Brain pericyte (primary cell): ENCODE results near the gene PGLYRP4.
"Not testable (repeated sequence)": the region's sequence is repeated elsewhere in the genome, so short reads cannot be mapped to it uniquely, and the experiment has no call there.

Experiments
- DNase-seq: peaks from one replicate; pipeline ENCODE4 v3.0.0-alpha.2; 2012; ENCODE audit warnings: low read depth, low spot score

PGLYRP4 gene

DNA sequence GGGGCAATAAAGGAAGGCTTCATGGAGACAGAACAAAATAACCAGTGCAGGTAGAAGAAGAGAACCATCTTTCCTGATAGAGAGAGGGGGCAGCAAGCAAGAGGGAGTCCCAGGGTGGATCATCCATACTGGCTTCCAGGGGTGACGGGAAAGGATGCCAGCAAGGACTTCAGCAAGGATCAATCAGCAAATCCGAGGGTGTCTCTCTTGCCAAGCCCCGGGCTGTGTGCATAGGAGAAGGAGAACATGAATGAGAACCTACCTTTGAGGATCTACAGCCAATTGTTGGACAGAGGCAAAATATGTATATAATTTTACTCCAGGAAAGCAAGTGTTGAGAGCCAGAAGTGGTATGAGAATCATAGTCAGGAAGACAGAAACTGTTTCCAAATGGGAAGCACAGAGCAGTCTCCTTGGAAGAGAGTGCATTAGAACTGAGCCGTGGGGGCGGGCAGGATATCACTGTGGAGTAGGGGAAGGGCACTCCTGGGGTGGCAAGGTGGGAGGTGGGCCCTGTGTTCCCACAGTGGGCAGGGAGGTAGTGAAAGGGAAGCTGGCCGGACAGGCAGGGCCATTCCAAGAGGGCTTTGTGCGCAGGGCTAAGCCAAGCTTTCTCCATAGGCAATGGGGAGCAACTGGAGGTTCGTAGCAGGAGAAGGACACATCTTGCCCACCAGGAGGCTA lies 7.9 kb upstream of the PGLYRP4 start:
- no peak for DNase-seq

DNA sequence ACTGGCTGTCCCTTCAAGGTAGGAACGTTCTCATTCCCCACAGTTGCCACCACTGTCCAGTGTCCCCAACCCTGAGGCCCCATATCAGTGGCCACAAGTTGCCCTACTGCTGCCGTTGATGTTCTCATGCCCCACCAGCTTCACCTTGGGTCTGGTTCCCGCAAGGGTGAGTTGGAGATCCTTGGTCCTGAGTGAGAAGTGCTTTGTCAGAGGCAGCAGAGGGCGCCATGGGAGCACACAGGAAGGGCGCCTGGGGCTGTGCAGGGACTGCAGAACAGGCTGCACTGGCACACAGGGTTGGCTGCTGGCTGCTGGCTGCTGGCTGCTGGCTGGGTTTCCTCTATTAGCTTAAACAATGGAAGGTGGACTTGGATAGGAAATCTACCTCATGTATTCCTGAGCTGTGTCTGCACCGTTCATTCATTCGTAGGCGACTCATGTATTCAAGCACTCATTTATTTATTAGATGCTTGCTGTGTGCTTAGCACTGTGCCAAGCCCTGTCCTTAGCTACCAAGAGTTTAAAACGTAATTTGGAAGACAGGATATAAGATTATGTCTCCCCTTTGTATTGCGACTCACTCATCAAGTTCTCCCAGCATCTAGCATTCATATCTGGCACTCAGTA lies 6.9 kb upstream of the PGLYRP4 start:
- no peak for DNase-seq

DNA sequence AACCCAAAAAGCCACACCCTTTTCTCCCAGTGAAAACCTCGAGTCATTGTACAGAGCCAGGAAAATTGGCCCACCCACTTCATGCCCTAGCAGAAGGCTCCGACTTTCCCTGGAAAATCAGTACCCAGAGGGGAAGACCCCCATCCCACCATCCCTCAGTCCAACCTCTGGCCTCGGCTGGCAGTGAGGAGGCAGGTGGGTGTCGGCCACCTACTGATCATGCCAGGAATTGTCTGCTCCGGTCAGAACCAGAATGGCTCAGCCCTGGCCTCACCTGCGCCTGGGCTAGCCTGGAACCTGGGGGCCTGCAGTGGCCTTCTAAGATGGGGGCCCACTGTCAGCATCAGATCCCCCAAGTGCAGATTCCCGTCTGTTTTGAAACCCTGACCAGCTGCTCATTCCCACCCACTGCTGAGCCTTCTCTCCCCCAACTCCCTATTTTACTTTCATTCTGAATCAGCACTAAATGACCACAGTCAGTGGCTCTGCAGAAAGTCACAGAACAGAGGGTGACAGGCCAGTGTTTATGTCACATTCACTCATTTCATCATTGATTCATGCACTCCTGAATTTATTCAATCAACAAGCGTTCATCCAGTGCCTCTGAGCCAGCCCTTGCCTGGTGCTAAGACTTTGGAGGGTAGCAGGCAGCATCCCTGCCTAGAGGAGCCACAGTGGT lies 6.0 kb upstream of the PGLYRP4 start:
- no peak for DNase-seq

DNA sequence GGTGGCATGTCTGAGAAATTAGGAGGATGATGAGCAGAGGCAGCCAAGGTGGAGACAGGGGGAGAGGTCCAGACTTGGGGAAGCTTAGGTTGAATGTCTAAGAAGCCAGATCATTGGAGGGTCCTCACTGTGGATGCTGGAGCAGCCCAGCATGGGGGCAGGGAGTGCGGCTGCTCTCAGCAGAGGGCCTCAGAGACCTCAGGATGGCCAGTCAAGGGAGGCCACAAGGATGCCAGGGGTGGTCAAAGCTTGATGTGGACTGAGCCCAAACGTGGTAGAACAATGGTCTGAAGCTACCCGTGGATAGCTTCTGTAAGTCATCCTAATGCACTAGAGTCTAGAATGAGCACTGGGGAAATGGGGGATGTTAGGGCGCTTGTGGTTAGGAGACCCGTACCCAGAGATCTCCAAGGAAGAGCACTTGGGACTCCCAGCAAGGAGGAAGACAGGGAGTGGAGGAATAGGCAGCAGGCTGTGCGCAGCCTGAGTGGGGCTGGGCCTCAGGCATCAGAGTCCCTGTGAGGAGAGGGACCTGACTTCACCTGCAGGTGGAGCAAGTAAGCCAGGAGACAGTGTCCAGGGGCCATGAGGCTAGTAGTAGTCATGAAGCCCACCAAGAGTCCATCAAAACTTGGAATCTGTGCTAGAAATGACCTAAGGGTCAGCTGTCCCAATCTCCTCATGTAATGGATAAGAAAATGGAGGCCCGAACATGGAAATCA lies 4.7 kb upstream of the PGLYRP4 start:
- DNase-seq: no peak

DNA sequence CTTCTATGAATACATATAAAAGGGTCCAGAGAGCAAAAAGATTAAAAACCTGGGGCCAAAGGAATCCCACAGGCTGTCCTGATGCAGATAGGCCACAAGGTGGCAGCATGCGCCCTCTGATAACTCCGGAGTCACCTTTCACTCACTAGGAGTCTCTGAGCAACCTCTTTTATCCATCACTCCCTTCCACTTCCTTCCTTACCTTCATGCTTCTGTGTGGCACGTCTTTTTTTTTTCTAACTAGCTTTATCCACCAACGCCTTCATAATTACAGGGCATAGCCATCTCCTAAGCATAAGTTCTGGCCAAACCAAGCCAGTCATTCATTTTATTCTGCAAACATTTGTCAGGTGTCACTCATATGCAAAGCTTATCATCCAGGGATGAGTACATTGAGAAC lies 3.9 kb upstream of the PGLYRP4 start:
- no peak for DNase-seq

DNA sequence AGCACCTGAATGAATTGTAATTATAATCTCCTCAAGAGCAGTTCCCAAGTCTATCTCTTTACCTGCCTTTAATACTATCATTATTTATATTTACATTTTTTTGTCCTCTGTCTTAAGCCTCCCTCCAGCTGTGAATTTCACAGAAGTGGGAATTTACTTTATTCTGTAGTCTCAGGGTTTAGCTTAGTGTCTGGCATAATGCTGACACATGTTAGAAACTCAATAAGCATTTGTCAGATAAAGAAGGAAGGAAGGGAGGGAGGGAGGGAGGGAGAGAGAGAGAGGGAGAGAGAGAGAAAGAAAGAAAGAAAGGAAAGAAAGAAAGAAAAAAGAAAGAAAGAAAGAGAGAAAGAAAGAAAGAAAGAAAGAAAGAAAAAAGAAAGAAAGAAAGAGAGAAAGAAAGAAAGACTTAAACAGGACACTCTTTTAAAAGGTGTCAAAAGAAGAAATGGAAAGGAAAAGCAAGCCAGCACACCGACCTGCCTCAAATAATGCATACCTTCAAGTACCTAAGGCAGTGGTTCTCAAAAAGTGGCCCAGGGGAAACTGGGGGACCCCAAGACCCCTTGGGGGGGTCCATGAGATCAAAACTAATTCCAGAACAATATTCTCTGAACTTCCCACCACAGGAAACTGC lies 1.8 kb upstream of the PGLYRP4 start:
- no peak for DNase-seq

DNA sequence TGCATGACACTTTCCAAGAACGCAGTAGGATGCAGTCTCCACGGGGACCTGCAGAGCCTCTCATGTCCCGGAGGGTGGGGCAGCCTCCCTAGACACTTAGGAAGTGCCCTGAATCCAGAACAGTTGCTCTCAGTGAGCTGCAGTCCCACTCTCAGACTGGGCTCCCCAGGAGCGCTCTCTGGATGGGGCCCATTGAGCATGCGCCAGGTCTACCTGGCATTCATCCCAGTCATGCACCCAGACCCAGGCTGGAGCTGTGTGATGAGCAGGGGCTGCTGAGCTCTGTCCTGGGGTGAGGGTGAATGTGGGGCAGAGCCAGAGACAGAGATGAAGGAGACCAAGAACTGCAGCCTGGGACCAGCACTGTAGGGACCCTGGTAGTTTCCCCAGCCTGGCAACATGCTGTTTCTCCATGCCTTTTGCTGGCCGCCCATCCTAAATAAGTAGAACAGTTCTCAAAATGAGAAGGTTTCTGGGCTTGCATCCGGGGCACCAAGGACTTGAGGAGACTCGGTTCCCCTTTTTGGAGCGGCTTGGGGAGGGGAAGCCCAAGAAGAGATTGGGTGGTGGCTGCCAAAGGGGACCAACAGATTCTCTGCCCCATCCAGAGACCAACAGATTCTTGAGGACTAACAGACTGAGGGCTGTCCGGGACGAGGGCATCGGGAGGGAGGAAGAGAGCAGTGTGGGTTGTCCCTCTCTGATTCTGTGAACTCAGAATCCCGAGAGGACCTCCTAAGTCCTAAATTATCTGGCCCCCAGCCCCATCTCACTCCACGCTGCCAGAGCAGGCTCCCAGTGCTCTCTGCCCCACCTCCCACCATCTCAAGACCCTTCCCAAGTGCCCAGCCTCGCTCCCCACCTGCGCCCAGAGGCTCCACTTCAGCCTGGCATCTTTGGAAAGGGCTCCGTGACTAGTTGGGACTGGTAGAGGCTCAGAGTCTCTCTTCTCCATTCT lies 1.0 kb upstream of the PGLYRP4 start:
- DNase-seq: no peak

DNA sequence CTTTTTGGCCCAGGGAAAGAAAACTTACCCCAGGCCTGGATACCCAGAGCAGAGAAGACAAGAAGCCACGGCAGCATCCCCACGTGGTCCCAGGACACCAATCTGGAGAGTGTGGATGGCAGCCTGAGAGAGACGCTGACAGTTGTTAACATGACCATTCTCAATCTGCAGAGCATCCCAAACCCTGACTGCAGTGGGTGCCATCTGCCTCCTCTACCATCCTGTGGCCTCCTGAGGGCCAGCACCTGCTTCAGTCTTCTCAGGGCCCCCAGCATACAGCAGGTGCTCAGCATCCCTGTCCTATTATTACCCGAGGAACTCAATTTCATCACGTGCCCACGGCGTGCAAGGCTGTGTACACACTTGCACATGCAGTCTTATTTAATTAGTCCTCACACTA lies 785 bp downstream of the PGLYRP4 start:
- DNase-seq: no peak

DNA sequence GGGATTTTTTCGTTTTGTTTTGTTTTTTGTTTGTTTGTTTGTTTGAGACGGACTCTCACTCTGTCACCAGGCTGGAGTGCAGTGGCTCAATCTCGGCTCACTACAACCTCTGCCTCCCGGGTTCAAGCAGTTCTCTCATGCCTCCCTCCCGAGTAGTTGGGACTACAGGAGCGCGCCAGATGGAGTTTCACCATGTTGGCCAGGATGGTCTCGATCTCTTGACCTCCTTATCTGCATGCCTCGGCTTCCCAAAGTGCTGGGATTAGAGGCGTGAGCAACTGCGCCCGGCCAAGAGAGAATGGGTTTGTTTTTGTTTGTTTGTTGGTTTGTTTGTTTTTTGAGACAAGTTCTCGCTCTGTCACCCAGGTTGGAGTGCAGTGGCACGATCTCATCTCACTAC lies 1.6 kb downstream of the PGLYRP4 start:
- not testable (repeated sequence) for DNase-seq

DNA sequence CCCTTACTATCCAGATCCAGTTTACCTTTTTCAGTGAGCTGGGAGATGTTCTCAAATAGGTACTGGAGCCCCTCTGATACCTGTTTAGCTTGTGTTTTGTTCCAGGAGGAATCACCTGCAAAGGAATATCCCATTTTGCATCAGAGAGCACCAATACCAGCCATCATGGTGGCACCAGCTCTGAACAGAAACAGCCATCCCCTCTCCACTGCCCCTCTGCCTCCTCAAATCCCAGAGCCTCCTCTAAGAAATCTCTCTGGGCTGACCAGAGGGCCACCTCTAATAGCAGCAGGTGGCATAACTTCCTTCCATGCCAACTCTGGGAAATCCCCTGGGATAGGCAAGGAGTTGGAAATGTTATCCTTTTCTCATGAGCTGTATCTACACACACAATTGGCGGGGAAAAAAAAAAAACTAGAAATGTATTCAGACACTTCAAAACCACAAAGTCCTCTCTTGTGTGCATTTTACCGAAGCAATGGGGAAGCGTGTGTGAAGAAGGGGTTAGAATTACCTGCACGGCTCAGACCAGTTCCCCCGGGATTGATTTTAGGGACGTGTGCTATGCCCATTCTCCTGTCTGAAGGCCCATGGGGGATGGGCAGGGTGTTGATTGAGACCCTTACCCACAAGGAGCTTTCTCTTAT lies 2.4 kb downstream of the PGLYRP4 start:
- DNase-seq: no peak

DNA sequence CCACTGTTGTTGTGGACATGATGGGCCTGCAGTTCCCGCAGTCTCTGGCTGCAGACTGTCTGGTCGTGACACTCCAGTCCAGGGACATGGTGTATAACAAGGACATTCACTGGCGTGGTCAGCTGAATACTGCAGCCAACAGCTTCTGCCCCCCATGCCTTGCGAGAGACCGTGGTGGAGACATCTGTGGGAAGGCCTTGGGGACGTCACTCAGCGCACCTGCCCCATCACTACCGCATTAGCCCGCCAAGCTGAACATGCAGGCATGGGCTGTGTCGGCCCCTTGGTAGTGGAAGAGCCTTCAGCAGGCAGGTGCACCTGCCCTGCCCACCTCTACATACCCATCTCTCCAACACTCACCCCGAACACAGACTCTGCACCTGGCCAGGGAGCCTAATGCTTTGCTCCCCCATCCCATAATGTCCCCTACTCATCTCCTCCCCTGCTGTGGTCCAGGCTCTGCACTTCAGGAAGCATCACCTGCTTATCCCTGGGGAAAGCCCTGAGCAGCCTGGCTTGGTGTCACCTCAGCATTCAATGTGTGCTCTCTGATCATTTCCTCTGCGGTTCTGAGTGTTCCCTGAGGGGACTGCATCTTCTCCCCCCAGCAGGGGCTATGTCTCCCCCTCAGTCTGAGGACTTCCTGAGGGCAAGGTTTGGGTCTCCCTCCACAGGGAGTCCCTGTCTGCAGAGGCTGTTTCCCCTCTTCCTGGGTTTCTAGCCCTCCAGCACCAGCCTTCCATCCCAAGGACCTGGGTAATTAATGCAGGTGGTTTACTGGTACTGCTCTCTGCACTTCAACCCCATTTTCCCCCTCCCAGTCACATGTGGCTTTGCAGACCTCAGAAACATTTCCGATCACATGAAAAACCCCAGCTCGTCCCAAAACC lies 3.2 kb downstream of the PGLYRP4 start:
- no peak for DNase-seq

DNA sequence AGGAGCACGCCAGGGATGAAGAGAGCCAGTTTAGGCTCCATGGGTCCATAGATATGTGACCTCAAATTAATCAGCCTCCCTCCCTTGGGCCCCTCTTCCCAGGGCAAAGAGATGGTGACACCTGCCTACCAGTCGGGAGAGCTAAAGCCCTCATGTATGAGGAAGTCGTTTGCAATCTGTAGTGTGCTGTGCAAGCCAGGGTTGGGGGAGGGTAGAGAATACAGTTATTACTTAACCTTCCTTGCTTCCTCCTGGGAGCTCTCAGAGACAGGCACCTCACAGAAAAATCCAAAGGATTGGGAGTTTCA lies 4.0 kb downstream of the PGLYRP4 start:
- DNase-seq: no peak

DNA sequence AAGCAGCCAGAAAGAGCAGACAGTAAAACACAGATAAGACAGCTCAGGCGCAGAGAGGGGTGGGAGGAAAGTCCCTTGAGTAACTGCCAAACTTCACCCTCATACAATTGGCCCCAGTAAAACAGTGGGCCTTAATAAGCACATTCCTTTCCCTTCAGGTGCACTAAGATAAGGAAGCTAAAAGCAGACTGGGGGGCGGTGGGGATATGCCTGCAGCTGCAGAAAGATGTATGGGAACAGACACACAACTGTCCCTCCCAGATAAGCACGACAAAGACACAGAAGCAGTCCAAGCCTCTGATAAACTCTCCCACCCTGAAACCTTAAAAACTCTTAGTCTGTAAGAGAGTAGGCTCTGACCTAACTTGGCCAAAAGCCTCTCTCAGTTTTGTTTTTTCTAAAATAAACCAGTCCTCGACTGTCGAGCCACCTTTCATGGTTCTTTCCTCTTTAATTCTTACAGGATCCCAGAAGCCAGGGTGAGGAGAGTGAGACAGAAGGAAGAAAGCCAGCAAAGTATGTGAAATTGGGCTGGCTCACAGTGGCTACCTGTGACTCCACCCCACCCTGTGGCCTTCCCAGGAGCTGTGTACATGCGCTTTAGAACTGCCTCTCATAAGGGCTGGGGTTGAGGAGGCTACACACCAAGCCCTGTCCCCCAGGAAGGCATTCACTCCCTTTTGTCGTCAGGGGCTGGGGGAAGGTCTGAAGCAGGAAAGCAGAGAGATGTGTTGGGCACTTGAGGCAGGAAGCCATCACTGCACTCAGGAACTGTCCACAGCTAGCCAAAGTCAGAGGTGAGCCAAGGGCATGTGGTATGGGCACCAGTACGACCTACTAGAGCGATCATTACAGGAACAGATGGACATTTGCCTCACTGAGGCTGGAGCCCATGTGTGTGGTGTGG lies 4.6 kb downstream of the PGLYRP4 start:
- no peak for DNase-seq

DNA sequence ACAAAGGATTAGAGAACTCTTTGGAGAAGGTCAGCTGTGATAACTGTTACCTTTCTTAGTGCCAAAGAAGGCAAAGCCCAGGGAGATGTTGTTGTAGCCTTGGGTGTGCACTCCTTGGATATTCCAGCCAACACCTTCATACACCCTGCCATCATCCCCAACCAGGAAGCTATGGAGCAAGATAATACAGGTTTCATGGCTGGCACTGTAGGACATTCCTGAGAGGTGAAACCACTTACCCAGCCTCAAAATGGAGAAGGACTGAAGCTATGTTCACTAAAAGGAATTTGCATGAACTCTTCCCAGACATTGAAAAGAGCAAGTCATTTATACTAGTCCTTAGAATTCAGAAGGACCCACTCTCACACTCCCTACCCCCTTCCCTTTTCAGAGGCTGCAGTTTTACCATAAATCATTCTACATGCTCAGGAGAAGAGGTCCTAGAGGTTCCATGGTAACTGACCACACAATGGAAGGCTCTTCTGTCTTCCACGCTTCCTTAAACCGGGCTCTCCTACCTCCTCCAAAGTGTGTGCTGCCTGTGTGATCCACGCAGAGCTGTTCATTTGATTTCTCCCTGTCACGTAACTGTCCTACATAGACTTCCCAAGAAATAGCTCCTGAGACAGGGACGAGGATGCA lies 5.5 kb downstream of the PGLYRP4 start:
- no peak for DNase-seq

DNA sequence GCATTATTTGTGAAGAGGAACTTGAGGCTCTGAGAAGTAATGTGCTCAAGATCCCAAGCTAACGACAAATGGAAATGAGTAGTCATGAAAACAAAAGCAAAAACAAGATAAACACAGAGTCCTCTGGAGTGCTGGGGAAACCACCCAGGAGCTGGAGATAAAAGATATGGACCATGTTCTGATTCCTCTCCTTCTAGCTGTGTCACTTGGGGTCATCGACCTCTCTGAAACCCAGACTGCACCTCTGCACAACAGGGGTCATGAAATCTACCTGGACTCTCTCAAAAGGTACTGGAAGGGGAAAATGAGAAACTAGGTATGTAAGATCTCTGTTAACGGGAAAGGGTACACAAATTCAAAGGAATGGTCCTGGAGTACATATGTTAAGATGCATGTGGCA lies 6.5 kb downstream of the PGLYRP4 start:
- no peak for DNase-seq

DNA sequence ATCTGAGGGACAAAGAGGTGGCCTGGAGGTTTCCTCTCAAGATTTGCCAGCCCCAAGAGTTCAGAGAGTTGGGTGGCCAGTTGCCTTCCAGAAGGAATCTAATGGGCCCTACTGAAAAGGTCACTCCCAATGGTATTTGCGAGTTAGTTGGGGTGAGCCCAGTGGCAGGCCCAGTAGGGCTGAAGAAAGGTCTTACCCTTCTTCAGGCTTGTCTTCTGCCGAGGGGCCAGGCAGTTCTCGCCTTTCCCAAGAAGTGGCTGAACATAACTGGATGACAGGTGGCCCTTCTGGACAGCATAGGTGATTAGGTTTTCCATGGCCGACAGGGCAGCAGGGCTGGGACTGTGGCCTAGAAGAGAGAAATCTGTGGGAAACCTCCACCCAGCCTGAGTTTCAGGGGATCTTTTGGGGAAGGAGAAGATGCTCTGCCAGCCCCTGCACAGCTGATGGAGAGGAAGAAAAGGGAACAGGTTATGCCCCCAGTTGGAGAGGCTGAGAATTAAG lies 7.2 kb downstream of the PGLYRP4 start:
- DNase-seq: no peak

DNA sequence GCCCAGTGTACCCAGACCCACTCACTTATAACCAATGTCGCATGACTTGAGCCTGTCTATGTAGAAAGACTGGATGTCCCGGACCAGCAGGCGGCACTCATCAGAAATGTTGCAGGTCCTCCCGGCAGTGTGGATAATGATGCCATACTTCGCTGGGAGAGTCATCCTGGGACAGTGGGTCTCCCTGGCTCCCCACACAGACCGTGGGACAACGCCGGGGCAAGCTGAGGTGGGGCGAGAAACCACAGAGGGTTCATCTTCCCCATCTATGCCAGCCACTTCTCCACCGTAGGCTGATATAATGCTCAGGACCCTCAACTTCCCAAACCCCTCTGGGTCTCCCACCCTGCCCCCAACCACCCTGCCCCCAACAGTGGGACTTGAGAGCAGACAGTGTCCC lies 8.3 kb downstream of the PGLYRP4 start:
- no peak for DNase-seq

DNA sequence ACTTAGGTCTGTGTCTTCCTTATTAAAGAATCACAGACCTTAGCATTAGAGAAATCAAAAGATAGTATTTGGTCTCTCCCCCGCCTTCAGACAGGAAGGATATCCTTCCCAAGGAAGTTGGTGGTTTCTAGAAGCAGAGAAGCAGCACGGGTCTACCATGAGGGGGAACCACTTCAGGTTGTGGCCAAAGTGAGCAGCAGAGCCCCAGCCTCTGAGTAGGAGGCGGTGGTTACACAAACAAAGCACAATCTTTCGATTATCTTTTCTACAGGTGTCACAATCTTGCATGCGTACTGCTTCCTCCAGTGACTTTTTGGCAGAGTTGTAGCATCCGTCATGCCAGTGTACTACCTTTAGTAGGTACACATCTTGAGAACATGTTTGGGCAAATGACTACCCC lies 8.8 kb downstream of the PGLYRP4 start:
- no peak for DNase-seq
